ENCODE measurements around the gene SPATA17.
"Not testable (repeated sequence)": the region's sequence is repeated elsewhere in the genome, so short reads cannot be mapped to it uniquely, and the experiment has no call there.

SPATA17 gene

DNA sequence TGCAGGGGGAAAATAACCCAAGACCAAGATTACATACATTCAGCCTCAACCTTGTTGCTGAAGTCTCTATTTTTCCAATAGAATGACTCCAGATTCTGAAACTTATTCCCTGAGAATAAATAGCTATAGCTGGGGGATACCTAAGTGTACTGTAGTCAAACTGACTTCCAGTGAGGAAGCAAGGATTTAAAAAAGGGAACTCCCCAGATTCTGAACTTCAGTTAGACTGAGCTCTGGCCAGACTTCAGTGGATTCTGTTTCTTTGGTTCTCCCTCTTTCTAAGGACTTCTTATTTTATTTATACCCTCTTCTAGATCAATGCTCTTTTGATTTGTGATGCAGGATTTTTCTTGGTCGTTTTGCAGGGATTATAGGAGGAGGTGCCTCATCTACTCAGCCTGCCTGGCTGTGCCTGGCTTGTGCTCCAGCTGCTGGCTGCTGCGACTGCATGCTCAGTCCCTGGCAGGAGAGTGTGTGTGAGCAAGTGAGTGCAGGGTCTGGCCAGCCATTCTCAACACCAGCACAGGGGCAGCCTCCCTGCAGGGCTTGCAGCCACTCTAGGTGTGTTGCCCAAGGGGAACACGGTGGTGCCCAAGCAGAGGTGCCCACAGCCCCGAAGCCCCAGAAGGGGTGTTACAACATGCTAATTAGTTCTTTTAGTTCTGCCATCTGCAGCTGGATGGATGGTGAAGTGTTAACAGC lies 43.0 kb downstream of the SPATA17 start:
- no peak for DNase-seq (ENCODE audit: low read depth)

DNA sequence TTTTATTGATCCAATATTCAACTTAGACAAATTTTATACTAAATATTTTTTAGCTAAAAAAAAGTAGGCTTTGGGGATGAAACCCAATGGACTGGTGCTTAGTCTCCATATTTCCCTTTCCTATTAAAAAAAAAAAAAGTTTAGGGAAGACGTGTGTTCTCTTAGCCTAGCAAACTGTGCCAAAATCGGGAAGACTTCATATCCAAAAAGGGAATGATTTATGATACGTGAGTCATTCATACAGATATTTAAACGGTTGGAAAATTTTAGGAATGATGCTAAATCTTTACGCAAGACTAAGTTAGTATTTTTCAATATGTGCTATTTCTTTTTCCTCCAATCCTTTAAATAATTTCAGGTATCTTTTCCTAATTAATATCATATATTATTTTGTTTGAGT lies 50.7 kb downstream of the SPATA17 start:
- no peak for DNase-seq (ENCODE audit: low read depth)

DNA sequence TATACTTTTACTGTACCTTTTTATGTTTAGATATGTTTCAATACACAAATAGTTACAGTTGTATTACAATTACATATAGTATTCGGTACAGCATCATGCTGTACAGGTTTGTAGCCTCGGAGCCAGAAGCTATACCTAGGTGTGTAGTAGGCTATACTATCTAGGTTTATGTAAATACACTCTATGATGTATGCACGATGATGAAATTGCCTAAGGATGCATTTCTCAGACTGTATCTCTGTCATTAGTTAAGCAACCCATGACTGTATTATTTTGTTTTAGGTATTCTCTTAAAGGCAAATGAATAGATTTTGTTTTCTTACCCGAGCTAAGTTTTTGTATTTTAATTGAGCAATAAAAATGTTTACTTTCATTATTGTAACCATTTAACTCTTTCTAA lies 56.4 kb downstream of the SPATA17 start:
- DNase-seq (ENCODE audit: low read depth): no peak

DNA sequence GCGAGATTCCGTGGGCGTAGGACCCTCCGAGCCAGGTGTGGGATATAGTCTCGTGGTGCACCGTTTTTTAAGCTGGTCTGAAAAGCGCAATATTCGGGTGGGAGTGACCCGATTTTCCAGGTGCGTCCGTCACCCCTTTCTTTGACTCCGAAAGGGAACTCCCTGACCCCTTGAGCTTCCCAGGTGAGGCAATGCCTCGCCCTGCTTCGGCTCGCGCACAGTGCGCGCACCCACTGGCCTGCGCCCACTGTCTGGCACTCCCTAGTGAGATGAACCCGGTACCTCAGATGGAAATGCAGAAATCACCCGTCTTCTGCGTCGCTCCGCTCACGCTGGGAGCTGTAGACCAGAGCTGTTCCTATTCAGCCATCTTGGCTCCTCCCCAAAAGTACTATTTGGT lies 65.0 kb downstream of the SPATA17 start:
- not testable (repeated sequence) for DNase-seq (ENCODE audit: low read depth)

DNA sequence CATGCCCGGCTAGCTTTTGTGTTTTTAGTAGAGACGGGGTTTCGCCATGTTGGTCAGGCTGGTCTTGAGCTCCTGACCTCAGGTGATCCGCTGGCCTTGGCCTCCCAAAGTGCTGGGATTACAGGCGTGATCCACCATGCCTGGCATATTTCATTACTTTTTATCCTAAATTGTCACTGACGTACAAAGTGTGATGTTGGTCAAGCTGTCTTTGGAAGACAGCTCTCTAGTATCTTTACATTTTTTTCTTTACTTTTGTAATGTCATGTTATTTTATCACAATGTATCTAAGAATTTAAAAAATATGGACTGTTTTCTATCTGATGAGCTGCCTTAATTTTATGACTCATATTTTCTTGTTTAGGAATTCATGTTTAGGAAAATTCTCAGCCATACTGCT lies 72.2 kb downstream of the SPATA17 start:
- DNase-seq (ENCODE audit: low read depth): no peak

DNA sequence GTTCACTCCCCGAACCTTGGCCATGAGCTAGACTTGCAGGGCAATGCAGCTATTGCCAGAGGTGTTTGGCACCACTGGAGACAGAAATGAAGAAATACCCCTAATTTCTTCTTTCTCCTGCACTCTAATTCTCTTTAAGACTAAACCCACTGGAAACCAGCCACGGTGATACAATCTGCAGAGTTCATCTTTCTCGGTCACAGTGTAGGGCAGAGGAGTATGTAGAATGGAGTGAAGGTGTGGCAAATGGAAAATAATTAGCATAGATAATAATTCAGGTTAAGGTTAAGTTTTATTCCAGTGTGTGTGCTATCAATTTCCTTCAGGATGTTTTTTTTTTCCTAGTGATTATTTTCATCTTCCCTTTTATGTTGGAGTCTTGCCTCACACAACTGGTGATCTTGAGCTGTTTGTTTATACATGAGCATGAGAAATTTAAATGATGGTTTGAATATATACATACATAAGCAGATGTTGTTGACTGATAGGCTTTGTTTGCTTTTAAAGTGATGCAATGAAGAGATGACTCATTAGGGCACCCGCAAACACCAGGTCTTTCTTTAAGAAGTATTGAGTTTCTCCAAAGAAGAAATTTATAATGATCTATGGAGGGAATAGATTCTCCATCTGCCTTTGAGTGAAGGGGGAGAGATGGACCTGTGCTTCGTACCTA lies 81.9 kb downstream of the SPATA17 start:
- DNase-seq (ENCODE audit: low read depth): peak; percentile 5

DNA sequence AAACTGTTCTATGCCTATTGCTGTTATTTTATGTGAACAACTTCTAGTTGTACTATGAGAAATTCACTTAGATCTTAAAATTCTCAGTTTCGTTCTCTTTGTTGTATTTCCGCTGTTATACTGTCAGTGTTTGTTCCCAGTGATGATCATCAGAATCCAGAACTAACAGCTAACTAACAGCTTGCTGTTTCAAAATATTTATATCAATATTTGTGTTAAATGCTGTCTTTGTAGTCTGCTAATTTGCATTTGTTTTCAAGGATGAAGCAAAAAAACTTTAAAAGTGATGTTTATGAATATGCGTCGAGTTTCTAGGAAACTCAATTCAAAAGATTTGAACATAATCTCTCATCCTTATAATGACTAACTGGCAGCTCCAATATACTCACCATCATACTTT lies 84.5 kb downstream of the SPATA17 start:
- no peak for DNase-seq (ENCODE audit: low read depth)

DNA sequence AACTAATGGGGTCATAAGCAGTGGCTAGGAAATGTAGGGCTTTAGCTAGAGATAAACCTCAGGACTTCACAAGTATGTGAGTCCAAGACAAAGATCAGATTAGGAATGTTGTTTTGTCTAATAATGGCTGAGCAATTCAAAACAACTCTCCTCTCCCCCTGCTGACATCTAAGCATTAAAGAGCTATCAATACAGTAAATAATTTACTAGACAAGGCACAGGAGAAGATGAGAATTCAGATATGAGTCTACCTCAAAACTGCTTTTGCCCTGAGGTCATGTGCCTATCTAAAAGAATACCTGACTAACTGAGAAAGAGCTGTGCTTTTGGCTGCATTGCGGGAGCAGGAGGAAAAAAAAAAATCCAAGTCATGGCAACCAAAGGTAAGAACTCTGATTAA lies 86.8 kb downstream of the SPATA17 start:
- no peak for DNase-seq (ENCODE audit: low read depth)

DNA sequence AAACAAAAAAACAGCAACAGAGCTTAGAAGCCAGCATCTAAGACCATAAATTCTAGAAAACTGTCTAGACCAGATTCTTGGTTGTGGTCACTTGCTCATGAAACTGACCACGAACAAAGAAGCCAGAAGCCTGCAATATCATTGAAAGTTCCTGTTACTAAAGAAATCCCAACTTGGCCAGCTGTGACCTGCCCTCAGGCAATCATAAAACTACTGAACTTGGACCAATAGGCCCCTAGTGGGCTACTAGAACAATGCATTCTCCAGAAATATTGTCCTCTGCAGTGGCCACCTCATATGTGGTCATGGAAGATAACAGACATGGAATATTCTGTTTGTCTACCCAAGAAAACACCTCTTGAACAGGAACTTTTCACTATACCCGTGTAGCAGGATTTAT lies 87.7 kb downstream of the SPATA17 start:
- DNase-seq (ENCODE audit: low read depth): no peak

DNA sequence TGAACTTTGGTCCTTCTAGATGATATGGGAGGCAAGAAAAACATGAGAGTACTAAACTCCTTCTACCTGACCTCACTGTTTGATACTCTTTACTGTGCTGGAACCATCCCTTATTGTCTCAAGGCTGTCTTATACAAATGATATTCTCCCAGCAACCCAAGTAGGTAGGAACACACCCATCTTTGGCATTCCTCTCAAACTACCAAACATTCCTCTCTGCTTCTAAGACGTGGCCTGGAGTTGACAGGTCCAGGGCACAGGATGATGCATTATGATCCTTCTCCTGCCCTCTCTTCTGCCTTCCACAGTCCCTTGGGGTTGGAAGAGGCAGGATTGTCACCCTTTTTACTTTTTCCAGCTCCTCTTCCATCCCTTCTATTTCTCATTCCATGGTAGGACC lies 90.5 kb downstream of the SPATA17 start:
- DNase-seq (ENCODE audit: low read depth): no peak

DNA sequence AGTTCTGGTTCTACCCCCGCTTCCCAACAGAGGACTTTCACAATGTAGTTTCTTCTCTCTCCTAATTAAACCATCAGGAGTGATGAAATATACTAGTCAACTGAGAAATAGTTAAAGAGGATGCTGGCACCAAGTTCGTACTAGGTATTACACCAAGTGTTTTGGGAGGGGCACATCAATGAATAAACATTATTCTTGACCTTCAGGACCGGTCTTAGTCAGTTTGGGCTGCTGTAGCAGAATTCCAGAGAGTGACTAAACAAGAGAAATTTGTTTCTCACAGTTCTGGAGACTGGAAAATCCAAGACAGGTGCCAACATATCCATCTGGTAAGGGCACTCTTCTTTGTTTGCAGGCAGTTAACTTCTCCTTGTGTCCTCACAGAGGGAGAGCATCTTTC lies 103.8 kb downstream of the SPATA17 start:
- no peak for DNase-seq (ENCODE audit: low read depth)

DNA sequence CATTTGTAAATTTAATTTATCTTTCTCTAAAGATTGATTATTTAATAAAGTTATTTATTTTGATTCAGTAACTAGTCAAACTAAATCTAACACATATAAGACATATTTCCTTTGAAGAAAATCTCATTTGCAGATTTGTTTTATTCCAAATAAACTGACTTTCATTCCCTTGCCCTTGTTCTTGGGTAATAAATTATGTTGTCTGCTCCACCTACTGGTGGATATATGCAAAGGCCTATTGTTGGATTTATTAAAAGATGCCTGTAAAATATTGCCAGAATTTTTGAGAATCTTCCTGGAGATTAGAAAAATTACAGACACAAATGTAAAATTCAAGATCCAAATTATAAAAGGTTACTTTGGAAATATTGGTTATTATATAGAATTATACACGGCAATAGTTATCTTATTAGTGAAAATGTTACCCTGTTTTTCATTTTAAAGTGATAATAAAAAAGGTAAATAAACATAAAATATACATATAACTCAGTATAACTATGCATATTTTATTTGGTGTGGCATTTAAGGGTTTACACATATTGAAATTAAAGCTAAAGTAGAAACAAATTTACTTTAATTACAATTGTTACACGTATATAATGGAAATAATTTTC lies 116.1 kb downstream of the SPATA17 start:
- DNase-seq (ENCODE audit: low read depth): peak; percentile 24

DNA sequence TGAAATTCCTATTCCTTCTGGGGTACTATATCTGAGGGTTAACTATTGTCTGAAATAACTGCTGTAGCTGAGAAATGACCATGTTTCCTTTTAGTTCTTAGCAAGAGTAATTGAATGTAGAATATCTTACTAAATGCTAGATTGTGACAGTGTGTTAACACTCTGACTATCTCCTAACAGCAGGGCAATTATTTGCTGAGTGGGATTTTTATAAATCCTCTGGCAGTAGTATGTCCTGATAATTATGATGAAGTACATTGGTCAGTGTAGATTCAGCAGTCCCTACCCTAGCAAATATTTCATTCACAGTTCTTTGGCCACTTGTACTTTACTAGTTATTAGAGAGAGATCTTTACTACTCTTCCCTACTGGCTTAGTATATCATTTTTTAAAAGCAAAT lies 138.6 kb downstream of the SPATA17 start:
- no peak for DNase-seq (ENCODE audit: low read depth)

DNA sequence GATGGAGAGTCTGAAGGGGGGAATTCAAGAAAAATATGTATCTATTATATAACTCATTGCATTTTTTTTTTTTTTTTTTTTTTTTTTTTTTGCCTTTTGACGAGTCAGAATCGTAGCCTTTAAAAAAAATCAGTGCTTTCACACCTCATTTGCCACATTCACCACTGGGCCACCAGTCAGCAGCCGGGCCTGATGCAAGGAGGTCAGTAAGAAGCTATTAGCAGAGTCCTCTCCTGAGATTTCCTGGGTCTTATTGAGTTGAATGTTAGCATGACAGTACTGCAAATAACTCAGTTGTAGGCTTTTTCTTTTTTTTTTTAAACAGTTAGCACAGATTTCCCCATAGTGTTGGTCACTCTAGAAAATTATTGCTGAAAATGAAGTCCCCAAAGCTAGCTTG lies 139.8 kb downstream of the SPATA17 start:
- DNase-seq (ENCODE audit: low read depth): no peak

DNA sequence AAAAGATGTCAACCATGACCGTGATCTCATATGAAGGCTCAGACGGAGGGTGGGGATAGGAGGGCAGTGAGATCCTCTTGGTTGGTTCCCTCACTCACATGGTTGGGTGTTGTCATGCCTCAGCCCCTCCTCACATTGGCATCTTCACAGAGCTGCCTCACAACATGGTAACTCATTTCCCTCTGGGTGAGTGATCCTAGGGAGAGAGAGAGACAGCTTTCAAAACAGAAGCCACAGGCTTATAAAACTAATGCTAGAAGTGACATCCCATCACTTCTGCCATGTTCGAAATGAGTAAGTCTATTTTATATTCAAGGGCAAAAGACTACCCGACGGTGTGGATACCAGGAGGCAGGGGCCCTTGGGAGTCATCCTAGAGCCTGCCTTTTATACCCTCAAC lies 145.5 kb downstream of the SPATA17 start:
- no peak for DNase-seq (ENCODE audit: low read depth)

DNA sequence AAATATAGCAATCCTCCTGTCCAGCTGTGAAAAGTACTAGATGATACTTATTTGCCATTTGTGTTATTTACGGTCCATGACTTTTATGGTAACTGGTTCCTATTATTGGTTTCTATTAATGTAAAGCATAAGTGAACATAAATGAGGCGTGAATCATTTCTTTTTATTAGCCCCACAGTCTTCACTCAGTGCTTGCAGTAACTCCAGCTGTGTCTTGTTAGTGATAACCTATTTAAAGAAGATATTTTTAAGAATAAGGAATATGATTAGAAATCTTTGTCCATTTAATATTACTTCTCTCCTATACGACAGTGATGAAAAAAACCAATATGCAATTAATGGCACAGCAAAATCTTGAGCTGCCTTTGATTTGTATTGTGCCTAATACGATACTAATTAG lies 149.9 kb downstream of the SPATA17 start:
- DNase-seq (ENCODE audit: low read depth): no peak

DNA sequence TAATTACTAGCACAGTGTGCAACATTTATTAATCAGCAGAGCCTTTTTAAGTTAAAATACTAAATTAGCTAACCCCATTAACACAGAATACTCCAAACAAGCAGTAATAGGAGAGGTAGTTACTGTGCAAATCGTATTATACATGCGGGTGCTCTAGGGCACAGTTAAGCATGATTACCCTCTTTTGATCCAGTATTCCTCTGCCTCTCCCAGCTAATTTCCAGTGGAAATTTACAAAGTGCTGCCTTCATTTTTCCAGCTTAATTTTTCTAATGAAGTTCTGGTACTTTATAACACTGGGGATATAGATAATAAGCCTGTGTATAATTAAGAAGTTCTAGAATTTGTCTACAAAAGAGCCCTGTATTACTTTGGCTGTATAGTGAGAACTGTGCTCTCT lies 159.9 kb downstream of the SPATA17 start:
- DNase-seq (ENCODE audit: low read depth): no peak

DNA sequence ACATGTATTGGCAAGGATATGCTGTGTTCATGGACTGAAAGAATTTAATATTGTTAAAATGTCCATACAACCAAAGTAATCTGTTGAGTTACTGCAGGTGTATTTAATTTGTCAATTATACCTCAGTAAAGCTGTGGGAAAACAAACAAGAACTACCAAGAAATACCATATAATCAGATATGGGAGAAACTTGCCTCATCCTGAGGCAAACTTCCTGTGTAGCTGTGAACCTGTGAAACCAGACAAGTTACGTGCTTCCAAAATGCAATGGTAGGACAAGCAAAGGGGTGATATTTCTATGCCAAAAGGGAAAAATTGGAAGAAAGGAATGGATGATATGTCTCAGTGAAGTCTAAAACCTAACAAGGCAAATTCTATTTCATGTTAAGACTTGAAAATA lies 174.6 kb downstream of the SPATA17 start:
- no peak for DNase-seq (ENCODE audit: low read depth)

DNA sequence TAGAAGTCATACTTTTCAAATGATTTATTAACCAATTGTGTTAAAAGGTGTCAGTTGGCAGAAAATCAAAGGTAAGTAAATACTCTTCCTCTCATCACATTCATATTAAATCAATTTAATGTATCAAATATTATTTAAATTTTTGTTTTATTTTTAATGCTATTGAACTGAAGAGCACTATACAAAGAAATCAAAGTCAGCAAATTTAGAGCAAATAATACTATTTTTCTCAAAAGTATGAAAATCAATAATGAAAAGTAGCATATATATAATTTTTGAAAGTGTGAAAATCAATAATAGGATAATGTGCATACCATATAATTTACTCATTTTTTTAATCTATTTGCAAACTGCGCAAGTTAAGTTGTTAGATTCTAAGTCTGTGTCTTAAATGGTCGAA lies 181.0 kb downstream of the SPATA17 start:
- no peak for DNase-seq (ENCODE audit: low read depth)

DNA sequence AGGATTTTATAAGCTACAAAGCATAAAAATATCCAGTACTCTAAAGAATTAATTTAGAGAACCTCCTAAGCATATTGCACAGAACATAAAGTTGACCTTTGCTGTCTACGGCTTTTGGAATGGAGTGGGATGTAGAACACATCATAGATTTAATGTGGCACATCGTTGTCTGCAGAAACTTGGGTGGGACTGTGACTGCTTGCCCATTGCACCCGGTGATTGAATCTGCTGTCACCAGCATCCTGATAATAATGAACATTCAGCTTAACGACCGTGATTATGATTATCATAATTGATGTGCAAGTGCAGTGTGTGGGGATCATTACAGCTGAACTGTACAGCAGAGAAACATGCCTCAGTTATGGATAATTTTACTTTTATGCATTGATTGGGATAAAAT lies 181.9 kb downstream of the SPATA17 start:
- no peak for DNase-seq (ENCODE audit: low read depth)

DNA sequence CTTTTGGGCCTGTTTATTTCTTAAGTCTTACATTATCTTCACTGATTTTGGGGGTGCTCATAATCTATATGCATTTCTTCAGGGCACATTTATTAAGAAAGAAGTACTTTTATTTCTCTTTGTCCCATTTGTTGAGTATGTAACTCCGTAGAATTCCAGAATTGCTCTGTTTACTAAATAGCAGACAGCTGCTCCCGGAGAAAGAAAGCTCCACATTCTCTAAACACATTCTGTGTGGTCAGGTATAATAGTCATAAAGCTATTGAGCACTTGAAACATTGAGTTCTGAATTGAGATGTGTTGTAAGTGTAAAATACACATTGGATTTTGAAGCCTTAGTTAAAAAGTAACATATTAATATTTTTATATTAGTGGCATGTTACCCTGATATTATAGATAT lies 206.5 kb downstream of the SPATA17 start:
- no peak for DNase-seq (ENCODE audit: low read depth)

DNA sequence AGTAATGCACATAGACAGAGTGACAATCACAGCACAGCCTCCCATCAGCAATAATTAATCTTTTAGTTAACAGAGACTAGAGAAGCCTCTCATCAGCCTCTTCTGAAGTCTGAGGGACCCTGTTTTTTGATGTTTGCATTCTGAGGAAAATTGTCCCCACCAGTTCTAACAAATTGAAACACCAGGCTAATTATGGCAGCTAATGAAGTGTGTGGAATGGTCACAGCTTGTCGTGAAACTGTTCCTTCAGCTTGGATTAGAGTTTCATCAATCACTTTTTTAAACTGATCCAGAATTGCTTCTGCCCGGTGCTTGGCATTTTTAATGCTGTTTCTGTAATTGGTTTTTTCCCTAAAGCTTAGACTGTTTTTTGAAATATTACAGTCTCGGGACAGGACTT lies 208.0 kb downstream of the SPATA17 start:
- no peak for DNase-seq (ENCODE audit: low read depth)

DNA sequence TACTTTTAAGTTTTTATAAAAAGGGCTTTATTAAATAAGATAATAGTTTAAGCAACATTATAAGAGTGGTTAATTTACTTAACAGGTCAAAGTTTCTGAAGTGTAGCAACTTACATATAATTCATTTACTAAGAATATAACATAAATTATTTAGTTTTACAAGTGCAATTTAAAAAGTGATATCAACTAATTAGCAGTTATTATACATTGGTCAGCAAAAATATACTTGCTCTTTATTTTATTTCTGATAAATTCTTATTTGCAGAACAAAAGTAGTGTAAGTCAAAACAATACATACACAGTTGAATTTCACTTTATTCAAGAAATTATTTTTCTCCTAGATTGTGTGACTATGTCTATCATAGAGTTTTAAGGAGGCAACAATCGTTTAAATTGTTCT lies 215.6 kb downstream of the SPATA17 start:
- no peak for DNase-seq (ENCODE audit: low read depth)

DNA sequence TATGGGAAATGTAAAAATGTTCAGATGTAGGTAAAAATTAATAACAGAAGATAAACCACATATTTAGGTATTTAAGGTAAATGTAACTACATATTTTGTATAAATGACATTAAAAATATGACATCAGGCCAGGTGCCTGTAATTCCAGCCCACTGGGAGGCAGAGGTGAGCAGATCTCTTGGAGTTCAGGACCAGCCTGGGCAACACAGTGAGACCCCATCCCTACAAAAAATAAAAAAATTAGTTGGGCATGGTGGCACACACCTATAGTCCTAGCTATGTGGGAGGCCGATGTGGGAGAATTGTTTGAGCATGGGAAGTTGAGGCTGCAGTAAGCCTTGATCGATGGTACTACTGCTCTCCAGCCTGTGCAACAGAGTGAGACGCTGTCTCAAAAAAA lies 216.5 kb downstream of the SPATA17 start:
- DNase-seq (ENCODE audit: low read depth): no peak
